Measurements from ENCODE around the gene INTS13.
"Not testable (repeated sequence)": the region's sequence is repeated elsewhere in the genome, so short reads cannot be mapped to it uniquely, and the experiment has no call there.

INTS13 gene

GRCh38 chr12:26870491-26871419, 67.0 kb downstream of the INTS13 start:
- DNase-seq: peak in 11 of 56 donors; percentile 2 to 32 (median 6)

GRCh38 chr12:26869908-26870459, 67.8 kb downstream of the INTS13 start:
- no peak for DNase-seq

GRCh38 chr12:26869104-26869494, 68.7 kb downstream of the INTS13 start:
- DNase-seq: no peak

GRCh38 chr12:26868447-26869103, 69.2 kb downstream of the INTS13 start:
- no peak for DNase-seq

- DNase-seq: no peak
Observed at GRCh38 chr12:26867080-26867479, 70.7 kb downstream of the INTS13 start.

- DNase-seq: no peak
Observed at GRCh38 chr12:26863515-26863914, 74.3 kb downstream of the INTS13 start.

GRCh38 chr12:26862787-26863186, 75.0 kb downstream of the INTS13 start:
- DNase-seq: not testable (repeated sequence)

- DNase-seq: no peak
Observed at GRCh38 chr12:26861690-26862089, 76.1 kb downstream of the INTS13 start.

GRCh38 chr12:26857465-26858176, 80.2 kb downstream of the INTS13 start:
- DNase-seq: no peak

- no peak for DNase-seq
Observed at GRCh38 chr12:26855337-26855736, 82.4 kb downstream of the INTS13 start.

Data from nucleus accumbens (tissue), 56 donors.